NCI-H2227 (cell line): ENCODE results near the gene DHRSX.
"Not testable (repeated sequence)": the region's sequence is repeated elsewhere in the genome, so short reads cannot be mapped to it uniquely, and the experiment has no call there.

ENCODE experiments used
- DNase-seq: peaks from one replicate; lab custom pipeline; 2025; ENCODE audit not compliant: unreplicated experiment; lab: John Stamatoyannopoulos, UW

The DHRSX gene

GRCh38 chrX:2230457-2230856, 270.3 kb downstream of the DHRSX start:
- no peak for DNase-seq

GRCh38 chrX:2228536-2228935, 272.2 kb downstream of the DHRSX start:
- DNase-seq, result no peak

- DNase-seq, result no peak
Measured at GRCh38 chrX:2226906-2227656, 273.7 kb downstream of the DHRSX start.

- no peak for DNase-seq
Measured at GRCh38 chrX:2226182-2226581, 274.6 kb downstream of the DHRSX start.

GRCh38 chrX:2224597-2225235, 276.1 kb downstream of the DHRSX start:
- no peak for DNase-seq

GRCh38 chrX:2224161-2224560, 276.6 kb downstream of the DHRSX start:
- no peak for DNase-seq

GRCh38 chrX:2220829-2221567, 279.8 kb downstream of the DHRSX start:
- no peak for DNase-seq

- DNase-seq, result no peak
Measured at GRCh38 chrX:2220296-2220695, 280.5 kb downstream of the DHRSX start.

- not testable (repeated sequence) for DNase-seq
Measured at GRCh38 chrX:2214138-2214823, 286.5 kb downstream of the DHRSX start.

GRCh38 chrX:2211667-2212066, 289.1 kb downstream of the DHRSX start:
- not testable (repeated sequence) for DNase-seq

GRCh38 chrX:2193273-2193592, 307.5 kb downstream of the DHRSX start:
- no peak for DNase-seq

GRCh38 chrX:2192584-2193272, 308.0 kb downstream of the DHRSX start:
- DNase-seq, result no peak

- DNase-seq, result no peak
Measured at GRCh38 chrX:2188840-2189239, 311.9 kb downstream of the DHRSX start.

- DNase-seq, result no peak
Measured at GRCh38 chrX:2188330-2188792, 312.4 kb downstream of the DHRSX start.

GRCh38 chrX:2187352-2188115, 313.2 kb downstream of the DHRSX start:
- no peak for DNase-seq

GRCh38 chrX:2185341-2186082, 315.3 kb downstream of the DHRSX start:
- DNase-seq, result no peak

- no peak for DNase-seq
Measured at GRCh38 chrX:2184089-2184488, 316.7 kb downstream of the DHRSX start.

GRCh38 chrX:2183193-2183725, 317.5 kb downstream of the DHRSX start:
- DNase-seq, result no peak

GRCh38 chrX:2177541-2177940, 323.2 kb downstream of the DHRSX start:
- DNase-seq, result no peak
